Kidney glomerular epithelial cell (primary cell): ENCODE data around the gene CIAO3.

Experiments
- DNase-seq: peaks from one replicate; lab custom pipeline; 2025; lab: John Stamatoyannopoulos, UW

Gene CIAO3

GRCh38 chr16:734981-735881, 5.6 kb downstream of the CIAO3 start:
- no peak for DNase-seq

- DNase-seq: no peak
Measured at GRCh38 chr16:734208-734980, 6.4 kb downstream of the CIAO3 start.

GRCh38 chr16:733382-734207, 7.2 kb downstream of the CIAO3 start:
- no peak for DNase-seq

GRCh38 chr16:732936-733335, 7.9 kb downstream of the CIAO3 start:
- DNase-seq: no peak

- DNase-seq: no peak
Measured at GRCh38 chr16:732332-732731, 8.5 kb downstream of the CIAO3 start.

- no peak for DNase-seq
Measured at GRCh38 chr16:730666-731509, 9.9 kb downstream of the CIAO3 start.

GRCh38 chr16:729768-730665, 10.8 kb downstream of the CIAO3 start:
- no peak for DNase-seq

- no peak for DNase-seq
Measured at GRCh38 chr16:728890-729744, 11.7 kb downstream of the CIAO3 start.

- peak; percentile 29 for DNase-seq
Measured at GRCh38 chr16:728131-728889, 12.5 kb downstream of the CIAO3 start.

- DNase-seq: no peak
Measured at GRCh38 chr16:727291-727977, 13.4 kb downstream of the CIAO3 start.

GRCh38 chr16:726438-727290, 14.1 kb downstream of the CIAO3 start, which contains the start of the genes CCDC78 and HAGHL:
Gene CCDC78 (minus strand): TSS chr16:726443. CDS start chr16:726367, 76 bp downstream.
Gene HAGHL (plus strand): TSS chr16:727106. CDS start chr16:727510, 404 bp downstream.
- no peak for DNase-seq

GRCh38 chr16:726188-726437, 14.7 kb downstream of the CIAO3 start:
- DNase-seq: no peak

- no peak for DNase-seq
Measured at GRCh38 chr16:725463-726187, 15.2 kb downstream of the CIAO3 start.

GRCh38 chr16:725041-725376, 15.8 kb downstream of the CIAO3 start:
- no peak for DNase-seq

- no peak for DNase-seq
Measured at GRCh38 chr16:724188-725040, 16.4 kb downstream of the CIAO3 start.

GRCh38 chr16:723695-724094, 17.1 kb downstream of the CIAO3 start:
- DNase-seq: no peak
